Inflammatory macrophage (primary cell): ENCODE measurements around the gene LRP2.

Experiments used
- DNase-seq, 2 donors: peaks; one replicate each; pipeline ENCODE4 v3.0.0-alpha.2; 2020 to 2022

The LRP2 gene

GRCh38 chr2:169116993-169117392 is 245.3 kb downstream of the LRP2 start:
- no peak for DNase-seq

- DNase-seq, result no peak
These were observed 246.0 kb downstream of the LRP2 start for GRCh38 chr2:169116327-169116726.

GRCh38 chr2:169114056-169114455 is 248.3 kb downstream of the LRP2 start:
- DNase-seq, result peak; percentile 46 to 48

GRCh38 chr2:169112841-169113240 is 249.5 kb downstream of the LRP2 start:
- DNase-seq, result no peak

- no peak for DNase-seq
These were observed 251.4 kb downstream of the LRP2 start for GRCh38 chr2:169110916-169111315.

GRCh38 chr2:169110419-169110818 is 251.9 kb downstream of the LRP2 start:
- DNase-seq, result no peak

GRCh38 chr2:169109502-169110409 is 252.6 kb downstream of the LRP2 start:
- peak; percentile 71 to 79 for DNase-seq

- no peak for DNase-seq
These were observed 254.0 kb downstream of the LRP2 start for GRCh38 chr2:169108099-169108884.

- no peak for DNase-seq
These were observed 254.7 kb downstream of the LRP2 start for GRCh38 chr2:169107645-169108044.

GRCh38 chr2:169106563-169107545 is 255.5 kb downstream of the LRP2 start:
- peak; percentile 34 to 61 for DNase-seq

- no peak for DNase-seq
These were observed 256.2 kb downstream of the LRP2 start for GRCh38 chr2:169106134-169106533.

- no peak for DNase-seq
These were observed 256.9 kb downstream of the LRP2 start for GRCh38 chr2:169105476-169105875.

- no peak for DNase-seq
These were observed 257.5 kb downstream of the LRP2 start for GRCh38 chr2:169104848-169105247.

- peak; percentile 63 to 81 for DNase-seq
These were observed 266.7 kb downstream of the LRP2 start for GRCh38 chr2:169095621-169096105.

- no peak for DNase-seq
These were observed 267.7 kb downstream of the LRP2 start for GRCh38 chr2:169094676-169095075.

GRCh38 chr2:169093535-169093934 is 268.8 kb downstream of the LRP2 start:
- no peak for DNase-seq

GRCh38 chr2:169091761-169092519 is 270.4 kb downstream of the LRP2 start:
- DNase-seq, result no peak

GRCh38 chr2:169091256-169091655 is 271.1 kb downstream of the LRP2 start:
- DNase-seq, result no peak

- peak; percentile 67 to 75 for DNase-seq
These were observed 272.1 kb downstream of the LRP2 start for GRCh38 chr2:169090133-169090820.

GRCh38 chr2:169089182-169089581 is 273.2 kb downstream of the LRP2 start:
- no peak for DNase-seq
